SK-N-SH (cell line): Measurements from ENCODE around the gene ESRRG. TPM values are rescaled to one million over a fixed set of nuclear protein-coding genes. Genes with fewer than 3 reads are reported as not detected.

Experiments
- CTCF ChIA-PET: fragments of 300-600, 350-600 bp; formaldehyde crosslinking; extraction: SDS; loops from one replicate; lab custom pipeline; 2021; lab: Yijun Ruan, JAX
- POLR2A ChIA-PET: fragments of 350-600 bp; sonication (Branson Sonifier 250); formaldehyde crosslinking; extraction: SDS; loops from one replicate; lab custom pipeline; 2020; ENCODE audit warnings: antibody characterized with exemption, inconsistent platforms; lab: Yijun Ruan, JAX
- DNase-seq: peaks from one replicate; pipeline ENCODE4 v3.0.0; 2012
- H2AFZ ChIP-seq: fragments of 200-600 bp; sonication (generic); 2 replicates; pipeline ENCODE4 v1.8.1; 2016; ENCODE audit warnings: antibody characterized with exemption, mild to moderate bottlenecking, low read depth
- H3F3A ChIP-seq: fragments of 200-600 bp; sonication (generic); replicated peaks from 2 replicates; pipeline ENCODE3; 2016; ENCODE audit warnings: antibody characterized with exemption, mild to moderate bottlenecking; ENCODE audit not compliant: insufficient read depth
- H3K27ac ChIP-seq, 2 experiments: fragments of 200-500 bp in 1 of 2; fragments of 200-600 bp in 1 of 2; sonication (Bioruptor generic) in 1 of 2; sonication (generic), shearing (Covaris generic) in 1 of 2; 2 replicates each; pipeline versions ENCODE4 v1.5.1 to v1.6.1; 2014 to 2016; ENCODE audit warnings: low read depth in 2 of 2, inconsistent platforms in 1 of 2, low read length in 1 of 2, mild to moderate bottlenecking in 1 of 2, mixed read lengths in 1 of 2
- H3K27me3 ChIP-seq: fragments of 200-600 bp; sonication (generic), shearing (Covaris generic); 2 replicates; pipeline ENCODE4 v1.6.1; 2016; ENCODE audit warnings: mixed run types; ENCODE audit not compliant: insufficient read depth
- H3K36me3 ChIP-seq, 2 experiments: fragments of 200-500 bp in 1 of 2; fragments of 200-600 bp in 1 of 2; sonication (Bioruptor generic) in 1 of 2; sonication (generic) in 1 of 2; replicated peaks in 1 of 2; 2 replicates each; pipeline versions ENCODE3 to v1.5.1; 2014 to 2016; ENCODE audit warnings: low read length in 1 of 2, mild to moderate bottlenecking in 1 of 2; ENCODE audit not compliant: insufficient read depth in 2 of 2, control insufficient read depth in 1 of 2
- H3K4me1 ChIP-seq, 2 experiments: fragments of 200-500 bp in 1 of 2; fragments of 200-600 bp in 1 of 2; sonication (Bioruptor generic) in 1 of 2; sonication (generic), shearing (Covaris generic) in 1 of 2; 2 replicates each; pipeline versions ENCODE4 v1.5.1 to v1.6.1; 2014 to 2016; ENCODE audit warnings: low read depth in 1 of 2, low read length in 1 of 2, mixed run types in 1 of 2; ENCODE audit not compliant: insufficient read depth in 2 of 2, control insufficient read depth in 1 of 2
- H3K4me2 ChIP-seq: fragments of 200-600 bp; sonication (generic), shearing (Covaris generic); 2 replicates; pipeline ENCODE4 v1.6.1; 2017; ENCODE audit warnings: mixed run types
- H3K4me3 ChIP-seq, 2 experiments: fragments of 200-500 bp in 1 of 2; fragments of 200-600 bp in 1 of 2; sonication (Bioruptor generic) in 1 of 2; sonication (generic), shearing (Covaris generic) in 1 of 2; 2 replicates each; pipeline versions ENCODE4 v1.5.1 to v1.8.1; 2014 to 2016; ENCODE audit warnings: low read depth in 2 of 2, inconsistent platforms in 1 of 2, low read length in 1 of 2, mild to moderate bottlenecking in 1 of 2, mixed read lengths in 1 of 2, moderate library complexity in 1 of 2
- H3K79me2 ChIP-seq: fragments of 200-600 bp; sonication (generic); 2 replicates; pipeline ENCODE4 v1.8.1; 2017; ENCODE audit warnings: mild to moderate bottlenecking; ENCODE audit not compliant: insufficient read depth
- H3K9ac ChIP-seq: fragments of 200-600 bp; sonication (generic); 2 replicates; pipeline ENCODE4 v1.6.1; 2017; ENCODE audit warnings: mixed run types
- H3K9me2 ChIP-seq: fragments of 200-600 bp; sonication (generic); 2 replicates; pipeline ENCODE4 v1.6.1; 2017; ENCODE audit warnings: mixed run types
- H3K9me3 ChIP-seq: fragments of 200-600 bp; sonication (generic); 2 replicates; pipeline ENCODE4 v1.6.1; 2017; ENCODE audit warnings: mixed run types, mild to moderate bottlenecking, moderate library complexity
- H4K20me1 ChIP-seq: fragments of 200-600 bp; sonication (generic); 2 replicates; pipeline ENCODE4 v1.6.1; 2017; ENCODE audit warnings: mild to moderate bottlenecking, mixed run types; ENCODE audit not compliant: insufficient read depth
- ELF1 ChIP-seq: IDR thresholded peaks from 2 replicates; pipeline ENCODE4 v1.4.0; 2012
- EZH2phosphoT487 ChIP-seq: fragments of 200-600 bp; sonication (generic); IDR thresholded peaks from 2 replicates; pipeline ENCODE4 v1.6.1; 2017; ENCODE audit warnings: low read depth, mixed run types, mild to moderate bottlenecking, antibody characterized with exemption, moderate library complexity, borderline replicate concordance
- FOXJ3 ChIP-seq: sonication (generic); formaldehyde crosslinking; IDR thresholded peaks from 2 replicates; pipeline ENCODE4 v1.5.1; 2020; ENCODE audit warnings: mild to moderate bottlenecking, missing genetic modification reagents
- GATA2 ChIP-seq: sonication (generic); formaldehyde crosslinking; IDR thresholded peaks from 2 replicates; pipeline ENCODE4 v1.5.0; 2020; ENCODE audit warnings: mild to moderate bottlenecking, missing genetic modification reagents
- JUND ChIP-seq: IDR thresholded peaks from 2 replicates; pipeline ENCODE4 v1.4.0; 2012
- MXI1 ChIP-seq: IDR thresholded peaks from 2 replicates; pipeline ENCODE4 v1.6.1; 2012; ENCODE audit warnings: mild to moderate bottlenecking, low read depth, low read length, improper control_type of control experiment
- NFIC ChIP-seq: IDR thresholded peaks from 2 replicates; pipeline ENCODE4 v1.4.0; 2012; ENCODE audit warnings: borderline replicate concordance
- RAD21 ChIP-seq: IDR thresholded peaks from 2 replicates; pipeline ENCODE4 v1.6.1; 2012; ENCODE audit warnings: mild to moderate bottlenecking, low read length
- RCOR1 ChIP-seq: fragments of 150-350 bp; IDR thresholded peaks from 2 replicates; pipeline ENCODE4 v1.6.1; 2017; ENCODE audit warnings: antibody characterized with exemption, low read length
- TEAD4 ChIP-seq: IDR thresholded peaks from 2 replicates; pipeline ENCODE4 v1.4.0; 2012; ENCODE audit warnings: mild to moderate bottlenecking, borderline replicate concordance; ENCODE audit not compliant: insufficient read depth
- YY1 ChIP-seq: IDR thresholded peaks from 2 replicates; pipeline ENCODE4 v1.4.0; 2012; ENCODE audit warnings: low read depth, mild to moderate bottlenecking
- WGBS: methylation state at CpG from one replicate; pipeline ENCODE4 v1.1.6; 2017; ENCODE audit warnings: low lambda C conversion rate; 5-methylcytosine and 5-hydroxymethylcytosine counted together
- polyA plus RNA-seq, 3 experiments: library from polyadenylated mRNA; depleted of rRNA; stranded (reverse); fragments of >200 nt; gene quantifications; 2 replicates each; pipeline ENCODE4 v1.2.3, GENCODE V29; 2012
- TF ChIP-seq, protein P1 (sequence below): fragments of 150-350 bp; IDR thresholded peaks from 2 replicates; pipeline ENCODE4 v1.6.1; 2016; ENCODE audit warnings: mild to moderate bottlenecking, low read depth, low read length
- TF ChIP-seq, protein P2 (sequence below): IDR thresholded peaks from 2 replicates; pipeline ENCODE4; 2012
- TF ChIP-seq, protein P3 (sequence below): IDR thresholded peaks from 2 replicates; pipeline ENCODE4 v1.4.0; 2012; ENCODE audit warnings: low read depth, borderline replicate concordance
- TF ChIP-seq, protein P4 (sequence below): IDR thresholded peaks from 2 replicates; pipeline ENCODE4 v1.6.1; 2012; ENCODE audit warnings: mild to moderate bottlenecking, low read depth, low read length, moderate library complexity
- TF ChIP-seq, protein P5 (sequence below): fragments of 200-600 bp; sonication (generic); IDR thresholded peaks from 2 replicates; pipeline ENCODE4 v1.6.1; 2017; ENCODE audit warnings: antibody characterized with exemption, mild to moderate bottlenecking, moderate library complexity

ESRRG gene
- polyA plus RNA-seq, 1 of the 3 experiments (the other 2 are of a cell fraction), result 0.26 TPM

DNA sequence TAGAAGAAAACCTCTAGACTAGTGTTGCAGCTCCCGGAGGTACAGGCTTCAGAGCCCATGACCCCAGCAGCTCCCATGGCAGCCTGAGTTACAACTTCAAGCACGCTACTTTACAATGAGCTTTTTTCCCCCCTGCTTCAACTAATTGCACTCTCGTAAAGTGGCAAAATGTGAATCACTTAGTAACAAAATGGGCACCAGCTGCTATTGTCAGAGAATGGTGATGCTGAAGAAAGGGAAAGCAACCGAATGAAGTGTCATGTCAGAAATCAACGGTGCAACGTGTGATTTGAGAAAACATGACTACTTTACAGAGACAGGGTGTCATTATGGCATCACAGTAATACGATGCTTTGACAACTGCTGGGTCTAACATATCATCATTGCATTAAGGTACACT, 40.5 kb downstream of the ESRRG start:
- H3K9me3 ChIP-seq, result no peaks in the 10 kb centered on the region
- no peak overlapping the region for H3K4me2 ChIP-seq
- no peaks in the 10 kb centered on the region for H3K79me2 ChIP-seq
- no peaks in the 10 kb centered on the region for H4K20me1 ChIP-seq
- H3K4me1 ChIP-seq, result no peaks in the 10 kb centered on the region; a peak in 2 of 4 replicates
- H3K9ac ChIP-seq, result no peak overlapping the region
- no peak overlapping the region for H3K4me3 ChIP-seq
- no peak for DNase-seq
- H3K36me3 ChIP-seq, result no peaks in the 10 kb centered on the region
- ChIA-PET POLR2A (no interaction called here), CTCF (interaction anchor here (0.8 kb wide), 1 partner anchor 19 kb away, joined by 3 read pairs; no protein-coding TSS in a partner anchor)
- no peak overlapping the region for H2AFZ ChIP-seq
- 79% methylated on average over 7 of the region's 7 CpGs for WGBS
- no peaks in the 10 kb centered on the region for H3F3A ChIP-seq
- no peaks in the 10 kb centered on the region for H3K27me3 ChIP-seq
- H3K9me2 ChIP-seq, result no peaks in the 10 kb centered on the region
- H3K27ac ChIP-seq, result no peak overlapping the region
- TF ChIP-seq, protein P1, sequence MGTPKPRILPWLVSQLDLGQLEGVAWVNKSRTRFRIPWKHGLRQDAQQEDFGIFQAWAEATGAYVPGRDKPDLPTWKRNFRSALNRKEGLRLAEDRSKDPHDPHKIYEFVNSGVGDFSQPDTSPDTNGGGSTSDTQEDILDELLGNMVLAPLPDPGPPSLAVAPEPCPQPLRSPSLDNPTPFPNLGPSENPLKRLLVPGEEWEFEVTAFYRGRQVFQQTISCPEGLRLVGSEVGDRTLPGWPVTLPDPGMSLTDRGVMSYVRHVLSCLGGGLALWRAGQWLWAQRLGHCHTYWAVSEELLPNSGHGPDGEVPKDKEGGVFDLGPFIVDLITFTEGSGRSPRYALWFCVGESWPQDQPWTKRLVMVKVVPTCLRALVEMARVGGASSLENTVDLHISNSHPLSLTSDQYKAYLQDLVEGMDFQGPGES, result no peak
- TF ChIP-seq, protein P2, sequence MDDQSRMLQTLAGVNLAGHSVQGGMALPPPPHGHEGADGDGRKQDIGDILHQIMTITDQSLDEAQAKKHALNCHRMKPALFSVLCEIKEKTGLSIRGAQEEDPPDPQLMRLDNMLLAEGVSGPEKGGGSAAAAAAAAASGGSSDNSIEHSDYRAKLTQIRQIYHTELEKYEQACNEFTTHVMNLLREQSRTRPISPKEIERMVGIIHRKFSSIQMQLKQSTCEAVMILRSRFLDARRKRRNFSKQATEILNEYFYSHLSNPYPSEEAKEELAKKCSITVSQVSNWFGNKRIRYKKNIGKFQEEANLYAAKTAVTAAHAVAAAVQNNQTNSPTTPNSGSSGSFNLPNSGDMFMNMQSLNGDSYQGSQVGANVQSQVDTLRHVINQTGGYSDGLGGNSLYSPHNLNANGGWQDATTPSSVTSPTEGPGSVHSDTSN, result no peak
- TF ChIP-seq, protein P3, sequence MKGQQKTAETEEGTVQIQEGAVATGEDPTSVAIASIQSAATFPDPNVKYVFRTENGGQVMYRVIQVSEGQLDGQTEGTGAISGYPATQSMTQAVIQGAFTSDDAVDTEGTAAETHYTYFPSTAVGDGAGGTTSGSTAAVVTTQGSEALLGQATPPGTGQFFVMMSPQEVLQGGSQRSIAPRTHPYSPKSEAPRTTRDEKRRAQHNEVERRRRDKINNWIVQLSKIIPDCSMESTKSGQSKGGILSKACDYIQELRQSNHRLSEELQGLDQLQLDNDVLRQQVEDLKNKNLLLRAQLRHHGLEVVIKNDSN, result no peak
- TF ChIP-seq RAD21 (no peak), NFIC (no peak), JUND (no peak), GATA2 (no peak)

DNA sequence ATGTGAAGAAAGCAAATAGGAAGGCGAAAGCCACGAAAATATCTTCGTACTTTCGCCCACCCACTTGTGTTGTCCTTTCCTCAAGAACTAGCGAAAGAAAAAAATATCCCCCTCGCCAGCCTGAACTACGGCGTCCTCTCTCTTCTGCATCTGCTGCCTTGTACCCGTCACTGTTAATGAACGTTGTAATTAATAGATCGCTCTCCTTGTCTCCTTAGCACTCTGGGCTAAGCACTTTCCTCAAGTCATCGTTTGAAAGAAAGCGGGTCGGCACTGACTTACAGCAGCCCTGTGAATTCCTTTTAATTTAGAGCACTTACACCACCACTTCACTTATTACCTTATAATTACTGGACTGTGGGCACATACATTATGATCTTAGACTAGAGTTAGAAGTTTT, 44.1 kb downstream of the ESRRG start:
- H3K36me3 ChIP-seq, result peaks cover 0 to 5% of the 10 kb centered on the region in 2 experiments
- 85% methylated on average over 14 of the region's 14 CpGs for WGBS
- H3K9me2 ChIP-seq, result no peaks in the 10 kb centered on the region
- ChIA-PET POLR2A (no interaction called here), CTCF (no interaction called here)
- no peaks in the 10 kb centered on the region for H4K20me1 ChIP-seq
- DNase-seq, result no peak
- no peaks in the 10 kb centered on the region for H3F3A ChIP-seq
- no peaks in the 10 kb centered on the region for H3K9me3 ChIP-seq
- no peaks in the 10 kb centered on the region for H3K27me3 ChIP-seq
- no peak overlapping the region for H3K9ac ChIP-seq
- H2AFZ ChIP-seq, result no peak overlapping the region
- no peaks in the 10 kb centered on the region for H3K4me1 ChIP-seq
- H3K27ac ChIP-seq, result no peak overlapping the region
- H3K4me3 ChIP-seq, result no peak overlapping the region
- no peaks in the 10 kb centered on the region for H3K79me2 ChIP-seq
- no peak overlapping the region for H3K4me2 ChIP-seq
- TF ChIP-seq JUND (no peak), RAD21 (no peak), TEAD4 (no peak), RCOR1 (no peak), FOXJ3 (CRISPR knock-in tag) (no peak), YY1 (no peak), EZH2phosphoT487 (no peak), ELF1 (no peak), MXI1 (no peak)
- TF ChIP-seq, protein P3, result no peak
- TF ChIP-seq, protein P4, sequence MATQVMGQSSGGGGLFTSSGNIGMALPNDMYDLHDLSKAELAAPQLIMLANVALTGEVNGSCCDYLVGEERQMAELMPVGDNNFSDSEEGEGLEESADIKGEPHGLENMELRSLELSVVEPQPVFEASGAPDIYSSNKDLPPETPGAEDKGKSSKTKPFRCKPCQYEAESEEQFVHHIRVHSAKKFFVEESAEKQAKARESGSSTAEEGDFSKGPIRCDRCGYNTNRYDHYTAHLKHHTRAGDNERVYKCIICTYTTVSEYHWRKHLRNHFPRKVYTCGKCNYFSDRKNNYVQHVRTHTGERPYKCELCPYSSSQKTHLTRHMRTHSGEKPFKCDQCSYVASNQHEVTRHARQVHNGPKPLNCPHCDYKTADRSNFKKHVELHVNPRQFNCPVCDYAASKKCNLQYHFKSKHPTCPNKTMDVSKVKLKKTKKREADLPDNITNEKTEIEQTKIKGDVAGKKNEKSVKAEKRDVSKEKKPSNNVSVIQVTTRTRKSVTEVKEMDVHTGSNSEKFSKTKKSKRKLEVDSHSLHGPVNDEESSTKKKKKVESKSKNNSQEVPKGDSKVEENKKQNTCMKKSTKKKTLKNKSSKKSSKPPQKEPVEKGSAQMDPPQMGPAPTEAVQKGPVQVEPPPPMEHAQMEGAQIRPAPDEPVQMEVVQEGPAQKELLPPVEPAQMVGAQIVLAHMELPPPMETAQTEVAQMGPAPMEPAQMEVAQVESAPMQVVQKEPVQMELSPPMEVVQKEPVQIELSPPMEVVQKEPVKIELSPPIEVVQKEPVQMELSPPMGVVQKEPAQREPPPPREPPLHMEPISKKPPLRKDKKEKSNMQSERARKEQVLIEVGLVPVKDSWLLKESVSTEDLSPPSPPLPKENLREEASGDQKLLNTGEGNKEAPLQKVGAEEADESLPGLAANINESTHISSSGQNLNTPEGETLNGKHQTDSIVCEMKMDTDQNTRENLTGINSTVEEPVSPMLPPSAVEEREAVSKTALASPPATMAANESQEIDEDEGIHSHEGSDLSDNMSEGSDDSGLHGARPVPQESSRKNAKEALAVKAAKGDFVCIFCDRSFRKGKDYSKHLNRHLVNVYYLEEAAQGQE, result no peak
- TF ChIP-seq, protein P2, result no peak
- TF ChIP-seq, protein P5, sequence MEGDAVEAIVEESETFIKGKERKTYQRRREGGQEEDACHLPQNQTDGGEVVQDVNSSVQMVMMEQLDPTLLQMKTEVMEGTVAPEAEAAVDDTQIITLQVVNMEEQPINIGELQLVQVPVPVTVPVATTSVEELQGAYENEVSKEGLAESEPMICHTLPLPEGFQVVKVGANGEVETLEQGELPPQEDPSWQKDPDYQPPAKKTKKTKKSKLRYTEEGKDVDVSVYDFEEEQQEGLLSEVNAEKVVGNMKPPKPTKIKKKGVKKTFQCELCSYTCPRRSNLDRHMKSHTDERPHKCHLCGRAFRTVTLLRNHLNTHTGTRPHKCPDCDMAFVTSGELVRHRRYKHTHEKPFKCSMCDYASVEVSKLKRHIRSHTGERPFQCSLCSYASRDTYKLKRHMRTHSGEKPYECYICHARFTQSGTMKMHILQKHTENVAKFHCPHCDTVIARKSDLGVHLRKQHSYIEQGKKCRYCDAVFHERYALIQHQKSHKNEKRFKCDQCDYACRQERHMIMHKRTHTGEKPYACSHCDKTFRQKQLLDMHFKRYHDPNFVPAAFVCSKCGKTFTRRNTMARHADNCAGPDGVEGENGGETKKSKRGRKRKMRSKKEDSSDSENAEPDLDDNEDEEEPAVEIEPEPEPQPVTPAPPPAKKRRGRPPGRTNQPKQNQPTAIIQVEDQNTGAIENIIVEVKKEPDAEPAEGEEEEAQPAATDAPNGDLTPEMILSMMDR, result no peak
